Activated B cell treated with CpG ODN at 0.5 μM for 24 hours (primary cell): ENCODE results near the gene PDLIM7. TPM values are rescaled to one million over a fixed set of nuclear protein-coding genes. Genes with fewer than 3 reads are reported as not detected.

Source experiments
- ATAC-seq: fragments of 200-7000 bp; cut with Tn5 transposase; one replicate; pipeline ENCODE4 v1.10.0; 2021; ENCODE audit warnings: low read depth, mild to moderate bottlenecking, moderate library complexity
- CTCF ChIA-PET: fragments of 350-600 bp; sonication (Branson Sonifier 250); formaldehyde crosslinking; loops from one replicate; lab custom pipeline; 2021; ENCODE audit warnings: antibody characterized with exemption; lab: Charles Lee
- POLR2A ChIA-PET: fragments of 350-600 bp; sonication (Branson Sonifier 250); formaldehyde crosslinking; loops from one replicate; lab custom pipeline; 2021; ENCODE audit warnings: antibody characterized with exemption; lab: Charles Lee
- DNase-seq: peaks from one replicate; pipeline ENCODE4 v3.0.0; 2022
- H3K27ac Mint-ChIP-seq: one replicate; pipeline ENCODE4 v1.8.0; 2020; ENCODE audit warnings: mixed read lengths
- H3K27me3 Mint-ChIP-seq: one replicate; pipeline ENCODE4 v1.8.0; 2021; ENCODE audit warnings: mixed read lengths
- H3K36me3 Mint-ChIP-seq: one replicate; pipeline ENCODE4 v1.8.0; 2021; ENCODE audit warnings: low read depth, mixed read lengths
- H3K4me1 Mint-ChIP-seq: one replicate; pipeline ENCODE4 v1.8.0; 2021; ENCODE audit warnings: mixed read lengths
- H3K4me3 Mint-ChIP-seq: one replicate; pipeline ENCODE4 v1.8.0; 2020; ENCODE audit warnings: mild to moderate bottlenecking, mixed read lengths
- H3K9me3 Mint-ChIP-seq: one replicate; pipeline ENCODE4 v1.8.0; 2020; ENCODE audit warnings: mixed read lengths
- CTCF ChIP-seq: fragments of 200-600 bp; IDR thresholded peaks from one replicate; pipeline ENCODE4 v1.8.0; 2022; ENCODE audit warnings: antibody characterized with exemption, mild to moderate bottlenecking
- intact Hi-C: fragments of 100-400 bp; cut with micrococcal nuclease; formaldehyde crosslinking; loops from one replicate; pipeline ENCODE4 v1.15.1; 2024
- total RNA-seq: library from RNA; stranded (reverse); gene quantifications from 2 replicates; pipeline ENCODE4 v1.2.3, GENCODE V29; 2022

Gene PDLIM7
- total RNA-seq, 1 donor from 2014 or later: 17.7 TPM

- ATAC-seq (no peak), DNase-seq (no peak)
- no peaks in the 10 kb centered on the region for H3K9me3 Mint-ChIP-seq
- H3K36me3 Mint-ChIP-seq: no peaks in the 10 kb centered on the region
- H3K27me3 Mint-ChIP-seq: peaks cover 4% of the 10 kb centered on the region
- ChIA-PET POLR2A (interaction anchor here (0.9 to 1.6 kb wide), 2 partner anchors 30 to 38 kb away, joined by 3 read pairs; partner anchors contain the start of gene DOK3), CTCF (interaction anchor here (0.5 to 1.3 kb wide), 4 partner anchors 27 to 82 kb away, joined by 3 to 4 read pairs (median 3); no protein-coding TSS in a partner anchor)
- intact Hi-C loops: loop anchor here (1.0 kb wide), 1 partner anchor 15 kb away; no protein-coding TSS in a partner anchor
- H3K4me1 Mint-ChIP-seq: peaks cover 16% of the 10 kb centered on the region
- H3K27ac Mint-ChIP-seq: no peak overlapping the region
- no peak overlapping the region for H3K4me3 Mint-ChIP-seq
- TF ChIP-seq CTCF: no peak
Observed at GRCh38 chr5:177471610-177472356, 25.6 kb downstream of the PDLIM7 start.

GRCh38 chr5:177470759-177471536 lies 26.5 kb downstream of the PDLIM7 start:
- Mint-ChIP-seq H3K36me3 (no peaks in the 10 kb centered on the region), H3K4me3 (no peak overlapping the region), H3K27me3 (peaks cover 4% of the 10 kb centered on the region), H3K4me1 (peaks cover 11% of the 10 kb centered on the region), H3K27ac (no peak overlapping the region), H3K9me3 (no peaks in the 10 kb centered on the region)
- POLR2A ChIA-PET: interaction anchor here (1.6 kb wide), 1 partner anchor 31 kb away, joined by 3 read pairs; no protein-coding TSS in a partner anchor
- no peak for TF ChIP-seq CTCF
- CTCF ChIA-PET: interaction anchor here (1.3 kb wide), 1 partner anchor 28 kb away, joined by 3 read pairs; no protein-coding TSS in a partner anchor
- intact Hi-C loops: no loop called here
- no peak for ATAC-seq
- DNase-seq: no peak

DNA sequence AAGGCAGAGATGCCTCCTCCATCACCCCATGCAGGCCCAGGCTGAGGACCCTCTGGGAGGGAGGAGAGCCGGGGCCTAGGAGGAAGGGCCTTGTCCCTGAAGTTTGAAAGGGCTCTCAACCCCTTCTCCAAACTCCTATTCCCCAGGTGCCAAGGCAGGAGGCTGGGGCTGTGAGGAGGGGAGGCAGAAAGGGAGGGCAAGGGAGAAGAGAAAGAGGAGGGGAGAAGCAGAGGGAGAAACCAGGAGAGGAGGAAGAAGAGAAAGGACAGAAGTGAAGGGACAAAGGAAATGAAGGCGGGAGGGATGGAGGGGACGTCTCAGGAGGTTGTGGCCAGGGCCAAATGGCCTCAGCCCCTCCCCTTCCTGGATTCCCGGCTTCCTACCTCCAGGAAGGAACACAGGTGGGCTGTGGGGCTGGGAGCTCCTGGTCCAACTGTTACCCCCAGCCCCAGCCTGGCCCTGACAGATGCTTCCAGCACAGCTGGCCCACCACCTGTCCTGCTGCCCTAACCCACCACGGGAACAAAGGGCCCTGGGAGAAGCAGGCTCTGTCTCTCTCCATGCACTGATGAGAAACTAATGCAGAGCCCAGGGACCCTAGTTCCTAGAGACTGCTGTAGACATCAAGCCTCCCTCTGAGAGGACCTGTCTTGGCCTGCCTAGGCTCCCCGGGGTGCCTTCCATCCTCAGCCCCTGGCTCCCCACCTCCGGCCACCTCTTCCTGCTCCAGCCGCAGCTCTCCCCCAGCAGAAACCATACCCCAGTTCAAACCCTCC lies 27.5 kb downstream of the PDLIM7 start:
- H3K27ac Mint-ChIP-seq: no peak overlapping the region
- POLR2A ChIA-PET: no interaction called here

More for the DNA sequence above, 27.5 kb downstream of the PDLIM7 start:
- DNase-seq: no peak
- peaks cover 4% of the 10 kb centered on the region for H3K27me3 Mint-ChIP-seq
- intact Hi-C loops: no loop called here
- CTCF ChIA-PET: no interaction called here
- peaks cover 6% of the 10 kb centered on the region for H3K4me1 Mint-ChIP-seq
- TF ChIP-seq CTCF: no peak
- H3K4me3 Mint-ChIP-seq: no peak overlapping the region
- H3K9me3 Mint-ChIP-seq: peaks cover 2% of the 10 kb centered on the region
- no peak for ATAC-seq
- no peaks in the 10 kb centered on the region for H3K36me3 Mint-ChIP-seq
